HepG2 (cell line): ENCODE results near the gene DAO. TPM values are rescaled to one million over a fixed set of nuclear protein-coding genes. Genes with fewer than 3 reads are reported as not detected.

ENCODE experiments used
- ATAC-seq: fragments of 200-7000 bp; cut with Tn5 transposase; 3 replicates; pipeline ENCODE4 v1.9.1; 2020; ENCODE audit warnings: mild to moderate bottlenecking, moderate library complexity
- BruUV-seq: library from RNA; stranded (reverse); fragments of 400-500 nt; replicated peaks from 2 replicates; lab custom pipeline; 2021; lab: Mats Ljungman, UMichigan
- CTCF ChIA-PET: fragments of 300-600 bp; formaldehyde crosslinking; extraction: SDS; loops from one replicate; lab custom pipeline; 2021; ENCODE audit warnings: low total read pairs, inconsistent platforms, low intra/inter-chr PET ratio; lab: Yijun Ruan, JAX
- POLR2A ChIA-PET: fragments of 350-600 bp; sonication (Branson Sonifier 250); formaldehyde crosslinking; loops from one replicate; lab custom pipeline; 2020; ENCODE audit warnings: antibody characterized with exemption, inconsistent platforms; lab: Yijun Ruan, JAX
- DNase-seq: peaks from one replicate; pipeline ENCODE4 v3.0.0-alpha.2; 2015; ENCODE audit warnings: low spot score
- FAIRE-seq: peaks from 3 replicates; lab custom pipeline; 2011; peaks lifted over from hg19 to GRCh38; lab: Jason Lieb, UNC
- H2AFZ ChIP-seq: one replicate; pipeline ENCODE4 v1.6.1; 2011; ENCODE audit warnings: low read length, inconsistent platforms
- H3K27ac ChIP-seq: fragments of 300-600 bp; 3 replicates; pipeline ENCODE4 v1.8.0; 2011; ENCODE audit warnings: mixed run types, mild to moderate bottlenecking, mixed read lengths, low read length, inconsistent platforms; ENCODE audit not compliant: insufficient read depth; ENCODE audit errors: extremely low read length
- H3K27me3 ChIP-seq, 2 experiments: fragments of 200-600 bp in 1 of 2; 2 replicates in 1 of 2; 3 replicates in 1 of 2; pipeline versions ENCODE4 v1.6.0 to v1.8.0; 2011; ENCODE audit warnings: low read length in 2 of 2, mild to moderate bottlenecking in 2 of 2, moderate library complexity in 2 of 2, inconsistent platforms in 1 of 2; ENCODE audit not compliant: insufficient read depth in 2 of 2, control insufficient read depth in 1 of 2
- H3K36me3 ChIP-seq, 2 experiments: fragments of 200-600 bp in 1 of 2; replicated peaks in 1 of 2; 2 replicates in 1 of 2; 3 replicates in 1 of 2; pipeline versions ENCODE4 v1.5.1 to v1.8.0; 2011; ENCODE audit warnings: low read length in 2 of 2, inconsistent platforms in 1 of 2; ENCODE audit not compliant: insufficient read depth in 2 of 2, control insufficient read depth in 1 of 2
- H3K4me1 ChIP-seq: 2 replicates; pipeline ENCODE4 v1.5.1; 2012; ENCODE audit warnings: low read length, inconsistent platforms; ENCODE audit not compliant: insufficient read depth
- H3K4me2 ChIP-seq: 2 replicates; pipeline ENCODE4 v1.6.0; 2011; ENCODE audit warnings: low read depth, low read length, inconsistent platforms
- H3K4me3 ChIP-seq, 3 experiments: fragments of 200-600 bp in 1 of 3; sonication (generic), shearing (Covaris generic) in 1 of 3; replicated peaks in 1 of 3; 2 replicates each; pipeline ENCODE4 v1.5.1; 2011 to 2016; ENCODE audit warnings: low read length in 3 of 3, inconsistent platforms in 2 of 3, low read depth in 2 of 3, mild to moderate bottlenecking in 2 of 3, control low read depth in 1 of 3, mixed read lengths in 1 of 3; ENCODE audit not compliant: insufficient read depth in 1 of 3
- H3K79me2 ChIP-seq: one replicate; pipeline ENCODE4 v1.6.1; 2011; ENCODE audit warnings: low read length, inconsistent platforms; ENCODE audit not compliant: insufficient read depth
- H3K9ac ChIP-seq: 2 replicates; pipeline ENCODE4 v1.6.0; 2011; ENCODE audit warnings: mild to moderate bottlenecking, low read depth, low read length, inconsistent platforms; ENCODE audit not compliant: insufficient read depth
- H3K9me3 ChIP-seq: 2 replicates; pipeline ENCODE4 v1.5.1; 2012; ENCODE audit warnings: mild to moderate bottlenecking, low read length
- H4K20me1 ChIP-seq: 2 replicates; pipeline ENCODE4 v1.6.0; 2011; ENCODE audit warnings: inconsistent platforms, mild to moderate bottlenecking, low read length, moderate library complexity; ENCODE audit not compliant: insufficient read depth
- FOXM1 ChIP-seq: sonication (generic); formaldehyde crosslinking; IDR thresholded peaks from 2 replicates; pipeline ENCODE4 v1.5.0; 2020; ENCODE audit warnings: missing genetic modification reagents
- FOXO1 ChIP-seq: sonication (generic); formaldehyde crosslinking; IDR thresholded peaks from 2 replicates; pipeline ENCODE4 v1.4.0; 2020; ENCODE audit warnings: missing genetic modification reagents
- HOXA9 ChIP-seq: sonication (generic); formaldehyde crosslinking; IDR thresholded peaks from 2 replicates; pipeline ENCODE4 v1.8.1; 2022; ENCODE audit warnings: missing genetic modification reagents, mild to moderate bottlenecking, moderate library complexity, borderline replicate concordance
- NFKBIZ ChIP-seq: IDR thresholded peaks from 2 replicates; pipeline ENCODE4 v1.6.1; 2018; ENCODE audit warnings: missing genetic modification reagents, missing compliant biosample characterization
- NR2F6 ChIP-seq, 2 experiments: IDR thresholded peaks; 2 replicates each; pipeline ENCODE4 v1.6.1; 2016; ENCODE audit warnings: antibody characterized with exemption in 1 of 2, mild to moderate bottlenecking in 1 of 2
- SMAD1 ChIP-seq: sonication (generic); formaldehyde crosslinking; IDR thresholded peaks from 2 replicates; pipeline ENCODE4 v1.4.0; 2020; ENCODE audit warnings: missing genetic modification reagents, low read depth, mild to moderate bottlenecking, borderline replicate concordance
- TAF1 ChIP-seq: sonication (generic); formaldehyde crosslinking; IDR thresholded peaks from 2 replicates; pipeline ENCODE4 v1.4.0; 2020; ENCODE audit warnings: missing genetic modification reagents
- TOPORS ChIP-seq: sonication (generic); formaldehyde crosslinking; IDR thresholded peaks from 2 replicates; pipeline ENCODE4 v1.8.0; 2023; ENCODE audit warnings: mild to moderate bottlenecking, missing genetic modification reagents
- ZNF280B ChIP-seq: sonication (generic); formaldehyde crosslinking; IDR thresholded peaks from 2 replicates; pipeline ENCODE4 v1.5.0; 2020; ENCODE audit warnings: missing genetic modification reagents, mild to moderate bottlenecking, borderline replicate concordance
- ZNF329 ChIP-seq: sonication (generic); formaldehyde crosslinking; IDR thresholded peaks from 2 replicates; pipeline ENCODE4 v1.9.0; 2021; ENCODE audit warnings: low read depth, mild to moderate bottlenecking, missing genetic modification reagents
- ZNF83 ChIP-seq: sonication (generic); formaldehyde crosslinking; IDR thresholded peaks from 2 replicates; pipeline ENCODE4 v1.4.0; 2020; ENCODE audit warnings: missing genetic modification reagents, mild to moderate bottlenecking, borderline replicate concordance
- ZNF841 ChIP-seq: sonication (generic); formaldehyde crosslinking; IDR thresholded peaks from 2 replicates; pipeline ENCODE4 v1.8.1; 2023; ENCODE audit warnings: missing genetic modification reagents, borderline replicate concordance
- WGBS: methylation state at CpG from one replicate; pipeline ENCODE4 v1.1.6; 2017; ENCODE audit warnings: low lambda C conversion rate; 5-methylcytosine and 5-hydroxymethylcytosine counted together
- in situ Hi-C: cut with HindIII; loops from 2 replicates; pipeline ENCODE4 v1.10.0; 2017; ENCODE audit warnings: low pct_unique_long_range_greater_than_20kb; ENCODE audit not compliant: extremely low pct_ligation_motif_present
- intact Hi-C: fragments of 100-400 bp; cut with micrococcal nuclease; formaldehyde crosslinking; loops from one replicate; pipeline ENCODE4 v1.10.0; 2022; ENCODE audit not compliant: unreplicated experiment
- polyA plus RNA-seq, 8 experiments: library from polyadenylated mRNA; depleted of rRNA in 3 of 8; stranded (reverse) in 7 of 8; unstranded in 1 of 8; fragments of >200 nt; fragmentation: Illumina TruSeq in 4 of 8; extraction: Trizol in 4 of 8; gene quantifications; 2 replicates each; pipeline versions ENCODE4 v1.2.1 to v1.2.3, GENCODE V29; 2011 to 2016; ENCODE audit warnings: low read depth in 4 of 8, missing spikeins in 1 of 8, mixed read lengths in 1 of 8; ENCODE audit not compliant: insufficient read depth in 1 of 8
- total RNA-seq, 5 experiments: library from RNA; depleted of rRNA; stranded (reverse); fragments of >200 nt; fragmentation: Illumina TruSeq; extraction: Trizol; gene quantifications; 2 replicates each; pipeline ENCODE4 v1.2.3, GENCODE V29; 2016; ENCODE audit warnings: low read depth in 1 of 5

DAO gene
- total and polyA plus RNA-seq, 2 of the 13 experiments (the other 11 are each of a cell fraction or from before 2014, with no cell fraction given), result 0.34 to 0.82 TPM

GRCh38 chr12:108839890-108840230 is 40.0 kb upstream of the DAO start:
- DNase-seq, result no peak
- CTCF ChIA-PET, result no interaction called here
- no peaks in the 10 kb centered on the region for H3K79me2 ChIP-seq
- BruUV-seq, result no TSS peak
- no peak for FAIRE-seq
- POLR2A ChIA-PET, result no interaction called here
- H3K27me3 ChIP-seq, result no peaks in the 10 kb centered on the region
- H3K4me1 ChIP-seq, result peaks cover 27% of the 10 kb centered on the region
- no peak for TF ChIP-seq ZNF83 (CRISPR knock-in tag)
- no peak for TF ChIP-seq TOPORS (CRISPR knock-in tag)
- no peak for TF ChIP-seq NFKBIZ (CRISPR knock-in tag)
- no peak for TF ChIP-seq TAF1
- no peak for TF ChIP-seq FOXO1 (CRISPR knock-in tag)
- TF ChIP-seq FOXM1, result no peak
- TF ChIP-seq ZNF280B, result no peak
- TF ChIP-seq HOXA9 (CRISPR knock-in tag), result no peak
- no peak for TF ChIP-seq ZNF841
- no peak for TF ChIP-seq SMAD1 (CRISPR knock-in tag)
- TF ChIP-seq NR2F6 (IDR thresholded peaks at IDR 0.05), result no peak
- no peak for TF ChIP-seq NR2F6 (CRISPR knock-in tag; IDR thresholded peaks at IDR 0.05)
- TF ChIP-seq ZNF329 (CRISPR knock-in tag), result no peak
- H4K20me1 ChIP-seq, result no peaks in the 10 kb centered on the region
- ATAC-seq, result no peak
- WGBS, result 100% methylated on average over 5 of the region's 10 CpGs
- intact Hi-C loops, result no loop called here
- no peaks in the 10 kb centered on the region for H3K9me3 ChIP-seq
- H3K4me3 ChIP-seq, result no peak overlapping the region
- in situ Hi-C loops, result no loop called here
- H3K4me2 ChIP-seq, result no peak overlapping the region
- H2AFZ ChIP-seq, result no peak overlapping the region
- H3K9ac ChIP-seq, result no peak overlapping the region
- H3K27ac ChIP-seq, result no peak overlapping the region
- H3K36me3 ChIP-seq, result peaks cover 6 to 8% of the 10 kb centered on the region in 2 experiments; a peak in 3 of 5 replicates
